GM12878 (cell line): Measurements from ENCODE around the gene ZKSCAN7. TPM values are rescaled to one million over a fixed set of nuclear protein-coding genes. Genes with fewer than 3 reads are reported as not detected.

ENCODE experiments used
- ATAC-seq: fragments of 200-7000 bp; cut with Tn5 transposase; 3 replicates; pipeline ENCODE4 v1.9.1; 2020; ENCODE audit warnings: mild to moderate bottlenecking, moderate library complexity
- BruUV-seq: library from RNA; stranded (reverse); fragments of 400-500 nt; replicated peaks from 2 replicates; lab custom pipeline; 2021; lab: Mats Ljungman, UMichigan
- CTCF ChIA-PET: fragments of 300-600 bp; sonication (Branson Sonifier 250); formaldehyde crosslinking; extraction: SDS; loops from one replicate; lab custom pipeline; 2021; ENCODE audit warnings: inconsistent platforms; lab: Yijun Ruan, JAX
- POLR2A ChIA-PET: fragments of 350-600 bp; formaldehyde crosslinking; extraction: SDS; loops from one replicate; lab custom pipeline; 2021; ENCODE audit warnings: inconsistent platforms; lab: Charles Lee
- RAD21 ChIA-PET: fragments of 300-600 bp; sonication (Branson Sonifier 250); formaldehyde crosslinking; loops from one replicate; lab custom pipeline; 2023; ENCODE audit warnings: antibody characterized with exemption; ENCODE audit not compliant: unreplicated experiment; lab: Charles Lee
- SMC1A ChIA-PET: fragments of 300-600 bp; sonication (Branson Sonifier 250); formaldehyde crosslinking; loops from one replicate; lab custom pipeline; 2023; ENCODE audit not compliant: unreplicated experiment, uncharacterized antibody; lab: Charles Lee
- DNase-seq: peaks from one replicate; pipeline ENCODE4 v3.0.0-alpha.2; 2011; ENCODE audit warnings: low read depth, low spot score
- FAIRE-seq: peaks from 3 replicates; lab custom pipeline; 2011; peaks lifted over from hg19 to GRCh38; lab: Jason Lieb, UNC
- H2AFZ ChIP-seq: 2 replicates; pipeline ENCODE4 v1.6.0; 2011; ENCODE audit warnings: low read depth, low read length, control low read depth; ENCODE audit not compliant: control insufficient read depth
- H3K27ac ChIP-seq: 2 replicates; pipeline ENCODE4 v1.5.1; 2011; ENCODE audit warnings: control low read depth; ENCODE audit not compliant: control insufficient read depth, insufficient read depth
- H3K27me3 ChIP-seq, 2 experiments: replicated peaks in 1 of 2; 2 replicates each; pipeline versions ENCODE4 v1.6.0 to v1.6.1; 2011; ENCODE audit warnings: low read length in 1 of 2; ENCODE audit not compliant: control insufficient read depth in 2 of 2, insufficient read depth in 2 of 2
- H3K36me3 ChIP-seq, 2 experiments: 2 replicates each; pipeline ENCODE4 v1.5.1; 2011; ENCODE audit warnings: low read length in 1 of 2; ENCODE audit not compliant: control insufficient read depth in 2 of 2, insufficient read depth in 2 of 2
- H3K4me1 ChIP-seq: 2 replicates; pipeline ENCODE4 v1.6.1; 2011; ENCODE audit warnings: mild to moderate bottlenecking, low read length, moderate library complexity, mixed read lengths; ENCODE audit not compliant: control insufficient read depth, insufficient read depth
- H3K4me2 ChIP-seq: 2 replicates; pipeline ENCODE4 v1.6.0; 2011; ENCODE audit warnings: control low read depth; ENCODE audit not compliant: control insufficient read depth, insufficient read depth
- H3K4me3 ChIP-seq: fragments of 200-600 bp; sonication (generic); 2 replicates; pipeline ENCODE4 v1.5.1; 2016
- H3K79me2 ChIP-seq: 2 replicates; pipeline ENCODE4 v1.6.0; 2011; ENCODE audit warnings: low read length; ENCODE audit not compliant: control insufficient read depth, insufficient read depth
- H3K9ac ChIP-seq: 2 replicates; pipeline ENCODE4 v1.8.0; 2011; ENCODE audit warnings: low read length, control low read depth, mixed read lengths; ENCODE audit not compliant: control insufficient read depth, insufficient read depth
- H3K9me3 ChIP-seq: replicated peaks from 3 replicates; pipeline ENCODE4 v1.5.1; 2011; ENCODE audit warnings: mild to moderate bottlenecking, low read length; ENCODE audit not compliant: control insufficient read depth, insufficient read depth
- H4K20me1 ChIP-seq: 2 replicates; pipeline ENCODE4 v1.6.0; 2011; ENCODE audit not compliant: control insufficient read depth, insufficient read depth
- ATF3 ChIP-seq: IDR thresholded peaks from 2 replicates; pipeline ENCODE4 v1.6.1; 2011; ENCODE audit warnings: low read depth, mild to moderate bottlenecking, low read length, moderate library complexity, borderline replicate concordance; ENCODE audit errors: extremely low read depth
- E4F1 ChIP-seq: fragments of 450-650 bp; IDR thresholded peaks from 2 replicates; pipeline ENCODE4 v1.6.1; 2018; ENCODE audit warnings: borderline replicate concordance, mild to moderate bottlenecking; ENCODE audit not compliant: partially characterized antibody
- KLF5 ChIP-seq: fragments of 450-650 bp; IDR thresholded peaks from 2 replicates; pipeline ENCODE4 v1.6.1; 2014; ENCODE audit warnings: mild to moderate bottlenecking; ENCODE audit not compliant: partially characterized antibody
- ZBTB11 ChIP-seq: fragments of 450-650 bp; formaldehyde crosslinking; IDR thresholded peaks from 2 replicates; pipeline ENCODE4 v1.5.0; 2022; ENCODE audit warnings: mild to moderate bottlenecking, missing genetic modification characterization
- WGBS: methylation state at CpG from one replicate; pipeline ENCODE4 v1.1.6; 2016; ENCODE audit warnings: low lambda C conversion rate; ENCODE audit not compliant: insufficient replicate concordance, insufficient coverage; ENCODE audit errors: missing lambda C conversion rate; 5-methylcytosine and 5-hydroxymethylcytosine counted together
- in situ Hi-C: fragments of 300-500 bp; cut with MboI; formaldehyde crosslinking; loops from 9 replicates; pipeline ENCODE4 v1.14.3; 2018; ENCODE audit warnings: mixed read lengths
- intact Hi-C: fragments of 100-400 bp; cut with micrococcal nuclease; formaldehyde crosslinking; loops from one replicate; pipeline ENCODE4 v1.14.2; 2022; ENCODE audit not compliant: unreplicated experiment
- polyA plus RNA-seq, 11 experiments: library from polyadenylated mRNA; depleted of rRNA in 4 of 11; unstranded in 6 of 11; stranded (reverse) in 5 of 11; fragments of >200 nt; fragmentation: Nextera tagmentation in 4 of 11; fragmentation: Illumina TruSeq in 1 of 11; extraction: Ambion mirVana in 4 of 11; extraction: Trizol in 1 of 11; gene quantifications; 1 replicate in 1 of 11; 2 replicates in 10 of 11; pipeline versions ENCODE4 v1.2.1 to v1.2.3, GENCODE V29; 2011 to 2016; ENCODE audit warnings: inconsistent platforms in 2 of 11, missing spikeins in 2 of 11, low read depth in 1 of 11
- total RNA-seq, 4 experiments: library from RNA; depleted of rRNA in 3 of 4; stranded (reverse); fragments of >200 nt in 3 of 4; fragmentation: Illumina TruSeq in 1 of 4; extraction: Trizol in 1 of 4; gene quantifications; 2 replicates each; pipeline versions ENCODE4 v1.2.1 to v1.2.3, GENCODE V29; 2013 to 2021

ZKSCAN7 gene
- total and polyA plus RNA-seq, 10 of the 15 experiments (the other 5 are each of a cell fraction or from before 2014, with no cell fraction given), result 0.77 to 6.0 (median 3.5) TPM

GRCh38 chr3:44557074-44557473 is 2.1 kb downstream of the ZKSCAN7 start (continued):
- TF ChIP-seq ZBTB11 (CRISPR knock-in tag) (no peak), ATF3 (no peak), KLF5 (no peak)

GRCh38 chr3:44561076-44561475 is 6.1 kb downstream of the ZKSCAN7 start:
- in situ Hi-C loops (no loop called here), intact Hi-C loops (no loop called here)
- FAIRE-seq (no peak), DNase-seq (no peak), ATAC-seq (no peak)
- no TSS peak for BruUV-seq
- ChIA-PET RAD21 (no interaction called here), SMC1A (no interaction called here), POLR2A (no interaction called here), CTCF (interaction anchor here (1.5 kb wide), 1 partner anchor 28 kb away, joined by 4 read pairs; no protein-coding TSS in a partner anchor)
- Histone ChIP-seq H3K4me3 (no peak overlapping the region), H3K27me3 (no peaks in the 10 kb centered on the region), H3K4me2 (no peak overlapping the region), H3K9me3 (peaks cover 4% of the 10 kb centered on the region; the same call in 2 of the 3 replicates), H3K79me2 (no peaks in the 10 kb centered on the region; the same call in 1 of the 2 replicates), H3K36me3 (peaks cover 0 to 5% of the 10 kb centered on the region in 2 experiments; a peak in 2 of 4 replicates), H3K27ac (no peak overlapping the region), H3K9ac (no peak overlapping the region), H2AFZ (no peak overlapping the region), H4K20me1 (no peaks in the 10 kb centered on the region), H3K4me1 (no peaks in the 10 kb centered on the region)
- no peak for TF ChIP-seq E4F1
- whole genome bisulfite sequencing, result 45% methylated on average over 1 of the region's 1 CpG
